C4-2B (cell line): ENCODE results near the gene LRP6.
"Not testable (repeated sequence)": the region's sequence is repeated elsewhere in the genome, so short reads cannot be mapped to it uniquely, and the experiment has no call there.

ENCODE experiments used
- H3K27ac ChIP-seq: fragments of 450-650 bp; 2 replicates; pipeline ENCODE4 v1.5.1; 2017
- CTCF ChIP-seq: fragments of 450-650 bp; conservative IDR thresholded peaks from 2 replicates; pipeline ENCODE4 v1.5.1; 2017; ENCODE audit warnings: mild to moderate bottlenecking
- ZFX ChIP-seq: fragments of 450-650 bp; IDR thresholded peaks from 2 replicates; pipeline ENCODE4 v1.6.1; 2017

Gene LRP6

GRCh38 chr12:12266873-12267741, at the start of gene LRP6:
Gene LRP6, minus strand, starts transcription at chr12:12267044. Its CDS starts 309 bp downstream, at chr12:12266735.
- TF ChIP-seq CTCF (no peak), ZFX (no peak; the same call in 1 of the 2 replicates)
- peak within 1 kb of the TSS; percentile 90 for H3K27ac ChIP-seq

GRCh38 chr12:12315838-12316237, 49.0 kb upstream of the LRP6 start:
- no peak for TF ChIP-seq CTCF
- TF ChIP-seq ZFX, result no peak
- H3K27ac ChIP-seq, result peak overlapping the region; percentile 12; the same call in 1 of the 2 replicates

- not testable (repeated sequence) for H3K27ac ChIP-seq
Measured at GRCh38 chr12:12310695-12311094, 43.9 kb upstream of the LRP6 start.

- no peak overlapping the region for H3K27ac ChIP-seq
- TF ChIP-seq ZFX (no peak), CTCF (no peak)
Measured at GRCh38 chr12:12305568-12306300, 38.9 kb upstream of the LRP6 start.

GRCh38 chr12:12302976-12303375, 36.1 kb upstream of the LRP6 start:
- TF ChIP-seq CTCF, result no peak
- no peak for TF ChIP-seq ZFX
- no peak overlapping the region for H3K27ac ChIP-seq

GRCh38 chr12:12301122-12301521, 34.3 kb upstream of the LRP6 start:
- H3K27ac ChIP-seq, result no peak overlapping the region
- TF ChIP-seq CTCF (no peak), ZFX (no peak)

- H3K27ac ChIP-seq, result no peak overlapping the region
- no peak for TF ChIP-seq CTCF
Measured at GRCh38 chr12:12297201-12297830, 30.5 kb upstream of the LRP6 start.
